ENCODE measurements around the gene RAD51B.

- no peak for TF ChIP-seq CTCF (conservative IDR thresholded peaks at IDR 0.05)
- no peak for TF ChIP-seq ZFX (IDR thresholded peaks at IDR 0.05)
Measured at GRCh38 chr14:67859169-67859749, 39.7 kb downstream of the RAD51B start.

Data from C4-2B (cell line).